HG02678 (cell line): ENCODE data around the gene CCDC158.
"Not testable (repeated sequence)": the region's sequence is repeated elsewhere in the genome, so short reads cannot be mapped to it uniquely, and the experiment has no call there.

Experiments used
- ATAC-seq: cut with Tn5 transposase; IDR thresholded peaks from one replicate; pipeline ENCODE4 v1.9.1; 2021; ENCODE audit warnings: mild to moderate bottlenecking, moderate library complexity; ENCODE audit not compliant: unreplicated experiment

CCDC158 gene

DNA sequence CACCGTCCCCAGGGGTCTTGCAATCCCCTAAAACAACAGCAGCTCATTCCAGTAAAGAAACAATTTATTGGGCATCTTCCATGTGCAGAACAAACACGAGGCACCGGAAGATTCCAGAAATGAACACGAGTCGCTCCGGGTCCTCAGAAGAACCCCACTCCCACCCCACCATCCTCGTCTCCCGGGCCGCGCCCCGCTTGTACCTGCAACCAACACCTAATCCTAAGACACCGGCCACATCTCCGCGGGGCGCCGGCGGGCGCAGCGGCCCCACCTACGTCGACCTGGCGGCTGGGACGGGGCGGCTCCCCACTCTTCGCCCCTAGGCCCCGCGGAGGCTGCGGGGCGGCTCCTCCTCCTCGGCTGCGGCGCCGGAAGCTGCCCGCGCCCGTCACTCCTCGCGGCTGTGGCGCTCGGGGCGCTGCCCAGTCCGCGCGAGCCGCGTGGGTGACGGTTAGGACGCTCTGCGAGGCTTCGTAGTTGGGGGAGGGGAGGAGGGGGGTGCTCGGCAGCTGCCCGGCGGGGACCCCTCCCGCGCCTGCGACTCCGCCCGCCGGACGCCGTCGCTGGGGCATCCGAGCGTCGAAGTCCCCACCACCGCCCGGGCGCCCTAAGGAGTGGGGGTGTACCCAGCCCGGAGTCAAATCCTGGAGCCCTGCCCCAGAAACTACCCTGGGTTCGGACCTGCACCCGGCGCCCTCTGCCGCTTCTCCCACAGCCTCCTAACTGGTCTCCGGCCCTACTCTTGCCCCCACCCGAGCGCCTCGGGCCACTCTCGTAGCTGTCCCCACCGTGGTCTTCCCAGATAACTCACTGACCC lies at the start of gene CCDC158:
Gene CCDC158 (minus strand): TSS at position 380 of the 820 bp plus-strand sequence. CDS start 17,934 bp downstream, outside the sequence.
- no peak for ATAC-seq

DNA sequence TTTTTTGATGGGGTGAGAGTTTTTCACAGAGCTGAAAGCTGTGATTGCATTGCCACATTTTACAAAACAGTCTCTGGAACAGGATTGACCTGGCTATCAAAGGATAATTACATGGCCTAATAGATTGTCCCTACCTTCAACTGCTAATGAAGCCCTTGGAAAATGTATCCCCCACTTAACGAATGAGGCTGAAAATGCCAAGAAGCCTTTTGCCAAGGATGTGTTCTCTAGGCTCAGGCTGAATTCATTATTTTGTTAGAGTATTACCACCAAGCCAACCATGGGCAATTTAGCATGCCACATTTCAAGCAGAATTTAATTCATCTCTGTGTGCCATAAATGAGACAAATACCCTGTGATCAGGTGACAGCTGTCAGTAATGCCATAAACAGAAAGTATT lies 49.6 kb upstream of the CCDC158 start:
- ATAC-seq: no peak

DNA sequence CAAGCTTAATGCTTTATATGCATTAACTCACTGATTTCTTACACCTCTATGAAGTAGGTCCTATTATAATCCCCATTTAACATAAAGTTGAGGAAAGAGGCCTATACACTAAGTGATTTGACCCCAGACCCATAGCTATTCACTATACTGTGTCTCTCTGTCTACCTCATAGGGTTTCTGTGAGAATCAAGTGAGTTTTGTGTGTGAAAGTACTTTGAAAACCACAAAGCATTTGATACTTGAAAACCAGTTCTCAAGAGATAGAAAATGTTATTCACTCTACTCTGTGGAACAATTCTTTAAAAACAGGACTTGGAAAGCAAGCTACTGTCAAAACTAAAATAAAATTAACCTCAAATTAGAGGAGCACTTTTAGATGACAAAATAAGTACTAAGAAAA lies 49.1 kb upstream of the CCDC158 start:
- ATAC-seq: no peak

DNA sequence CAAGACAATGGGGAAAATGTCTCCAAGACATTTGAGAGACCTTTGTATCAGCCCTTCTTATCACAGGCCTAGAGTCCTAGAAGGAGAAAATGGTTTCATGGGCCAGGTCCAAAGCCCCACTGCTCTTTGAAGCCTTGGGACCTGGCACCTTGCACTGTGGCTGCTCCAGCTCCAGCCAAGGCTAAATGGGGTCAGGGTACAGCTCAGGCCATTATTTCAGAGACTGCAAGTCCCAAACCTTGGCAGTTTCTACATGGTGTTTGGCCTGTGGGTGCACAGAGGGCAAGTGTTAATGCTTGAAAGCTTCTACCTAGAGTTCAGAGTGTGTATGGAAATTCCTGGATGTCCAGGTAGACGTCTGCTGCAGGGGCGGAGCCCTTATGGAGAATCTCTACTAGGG lies 42.6 kb upstream of the CCDC158 start:
- no peak for ATAC-seq

DNA sequence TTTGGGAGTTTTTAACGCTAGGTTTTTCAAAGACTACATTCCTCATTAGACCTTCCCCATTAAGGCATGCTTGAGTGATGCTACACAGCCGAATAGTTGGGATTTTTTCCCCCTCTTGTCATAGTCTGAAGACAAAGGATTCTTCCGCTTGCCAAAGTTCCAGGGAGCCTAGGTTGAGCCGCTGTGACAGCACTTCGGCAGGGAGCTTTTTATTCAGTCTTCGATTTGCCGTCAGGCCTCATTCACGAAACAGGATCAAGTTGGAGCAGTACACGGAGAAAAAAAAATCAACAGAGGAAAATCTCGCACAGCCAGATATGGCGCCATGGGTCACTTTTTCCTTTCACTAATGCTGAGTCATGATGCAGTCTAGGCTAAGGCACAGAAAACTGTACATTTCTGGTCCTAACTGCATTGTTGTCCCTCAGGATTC lies 38.4 kb upstream of the CCDC158 start:
- no peak for ATAC-seq

DNA sequence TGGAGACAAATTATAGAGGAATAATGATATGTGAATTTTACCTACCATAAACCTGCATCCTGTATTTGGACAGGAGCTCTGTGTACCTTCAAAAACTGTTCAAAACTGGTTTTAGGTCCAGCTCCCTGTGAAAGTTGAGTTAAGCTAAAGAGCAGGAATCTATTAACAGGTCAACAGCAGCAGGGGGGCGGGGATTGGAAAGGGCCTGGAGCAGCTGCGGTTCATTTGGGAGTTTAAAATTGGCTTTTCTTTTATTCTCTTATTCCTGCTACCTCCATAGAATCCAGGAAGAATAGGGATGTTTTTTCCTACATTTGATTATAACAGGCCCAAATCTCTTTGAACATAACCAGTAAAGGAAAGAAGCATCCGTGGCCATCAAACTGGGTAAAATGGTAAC lies 37.9 kb upstream of the CCDC158 start:
- ATAC-seq: no peak

DNA sequence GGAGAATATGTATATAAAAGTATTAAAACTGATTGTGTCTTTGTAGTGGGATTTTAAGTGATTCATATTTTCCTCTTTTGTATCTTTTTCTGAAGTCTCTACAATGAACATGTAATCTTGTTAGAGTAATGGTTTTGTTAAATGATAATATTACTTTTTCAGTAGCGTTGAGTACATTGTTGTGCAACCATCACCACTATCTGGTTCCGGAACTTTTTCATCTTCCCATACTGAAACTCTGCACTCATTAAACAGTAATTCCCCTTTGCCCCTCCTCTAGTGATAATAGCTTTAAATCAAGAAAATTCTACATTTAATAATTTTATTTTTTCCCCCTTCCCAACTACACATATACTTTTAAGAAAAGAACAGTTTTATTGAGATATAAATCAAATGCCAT lies 37.4 kb upstream of the CCDC158 start:
- no peak for ATAC-seq

DNA sequence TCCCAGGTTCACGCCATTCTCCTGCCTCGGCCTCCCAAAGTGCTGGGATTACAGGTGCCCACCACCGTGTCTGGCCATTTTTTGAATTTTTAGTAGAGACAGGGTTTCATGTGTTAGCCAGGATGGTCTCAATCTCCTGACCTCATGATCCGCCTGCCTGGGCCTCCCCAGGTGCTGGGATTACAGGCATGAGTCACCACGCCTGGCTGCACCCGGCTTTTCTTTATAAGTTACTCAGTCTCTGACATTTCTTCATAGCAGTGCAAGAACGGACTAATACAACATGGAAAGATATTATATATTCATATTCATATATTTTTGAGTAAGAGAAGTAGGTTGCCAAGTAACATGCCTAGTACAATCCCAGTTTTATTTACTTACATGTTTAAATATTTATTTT lies 36.9 kb upstream of the CCDC158 start:
- ATAC-seq: no peak

DNA sequence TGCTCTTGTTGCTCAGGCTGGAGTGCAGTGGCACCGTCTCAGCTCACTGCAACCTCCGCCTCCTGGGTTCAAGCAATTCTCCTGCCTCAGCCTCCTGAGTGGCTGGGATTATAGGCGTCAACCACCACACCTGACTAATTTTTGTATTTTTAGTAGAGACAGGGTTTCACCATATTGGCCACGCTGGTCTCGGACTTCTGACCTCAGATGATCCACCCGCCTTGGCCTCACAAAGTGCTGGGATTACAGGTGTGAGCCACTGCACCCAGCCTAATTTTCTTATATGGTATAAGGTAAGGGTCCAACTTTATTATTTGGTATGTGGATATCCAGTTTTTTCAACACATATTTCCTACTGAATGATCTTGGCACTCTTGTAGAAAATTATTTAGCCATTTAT lies 33.1 kb upstream of the CCDC158 start:
- not testable (repeated sequence) for ATAC-seq

DNA sequence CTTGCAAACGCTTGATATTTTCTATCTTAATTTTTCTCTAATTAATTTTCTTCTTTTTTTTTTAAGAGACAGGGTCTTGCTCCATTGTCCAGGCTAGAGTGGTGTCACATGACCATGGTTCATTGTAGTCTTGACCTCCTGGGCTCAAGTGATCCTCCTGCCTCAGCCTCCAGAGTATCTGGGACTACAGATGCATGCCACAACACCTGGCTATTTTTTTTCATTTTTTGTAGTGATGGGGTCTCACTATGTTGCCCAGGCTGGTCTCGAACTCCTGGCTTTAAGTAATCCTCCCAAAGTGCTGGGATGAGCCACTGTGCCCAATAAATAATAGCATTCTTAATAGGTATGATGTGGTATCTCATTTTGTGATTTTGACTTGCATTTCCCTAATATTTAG lies 32.3 kb upstream of the CCDC158 start:
- ATAC-seq: no peak

DNA sequence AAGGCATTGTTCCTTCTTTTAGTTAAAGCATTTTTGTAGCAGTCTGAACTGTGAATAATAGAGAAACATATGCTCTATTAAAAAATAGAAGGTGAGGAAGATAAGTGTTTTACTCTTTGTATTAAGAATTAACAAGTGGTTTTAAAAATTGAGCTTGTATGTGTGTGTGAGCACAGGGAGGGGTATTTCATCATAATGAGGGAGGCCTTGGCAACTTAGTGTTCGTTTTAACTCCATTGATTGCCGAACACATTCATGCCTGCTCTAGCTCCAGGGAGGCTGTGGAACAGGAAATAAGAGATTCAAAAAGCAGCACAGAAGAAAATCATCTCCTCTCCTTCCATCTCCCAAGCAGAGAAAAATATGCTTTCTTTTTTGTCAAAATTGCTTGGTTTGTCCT lies 28.9 kb upstream of the CCDC158 start:
- no peak for ATAC-seq

DNA sequence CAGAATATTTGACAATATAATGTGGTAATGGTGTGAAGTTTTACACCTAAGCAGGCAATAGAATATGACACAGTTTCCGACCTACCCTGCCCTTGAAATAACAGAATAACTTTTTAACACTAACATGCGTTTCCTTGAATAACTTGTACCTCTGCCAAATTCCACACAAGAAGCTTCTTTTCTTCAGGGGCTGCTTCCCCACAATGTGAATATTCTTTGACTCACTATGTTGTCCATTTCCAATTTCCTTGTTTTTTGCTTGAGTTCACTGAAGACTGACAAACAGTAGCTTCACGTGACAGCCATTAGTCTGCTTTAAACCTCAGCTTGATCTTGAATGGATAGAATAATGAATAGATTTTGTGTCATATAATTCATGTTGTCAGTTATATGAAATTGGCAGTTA lies 28.4 kb upstream of the CCDC158 start:
- ATAC-seq: no peak

DNA sequence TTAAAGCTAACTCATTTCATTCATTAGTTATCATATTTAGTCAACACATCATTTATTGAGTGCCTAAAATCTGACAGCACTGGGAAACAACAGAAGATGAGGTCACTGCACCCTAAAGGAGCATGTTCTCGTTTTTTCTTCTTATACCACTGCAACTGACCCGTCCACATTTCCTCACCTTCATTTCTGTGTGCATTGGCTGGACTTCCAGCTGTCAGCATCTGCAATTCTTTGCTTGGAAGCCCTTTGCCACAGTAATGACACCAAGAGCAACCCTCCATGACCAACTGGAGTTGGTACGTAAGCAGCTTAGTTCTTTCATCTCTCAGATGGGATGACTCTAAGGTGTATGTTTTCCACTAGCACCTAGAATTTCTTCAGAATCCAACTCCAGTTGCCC lies 27.3 kb upstream of the CCDC158 start:
- no peak for ATAC-seq

DNA sequence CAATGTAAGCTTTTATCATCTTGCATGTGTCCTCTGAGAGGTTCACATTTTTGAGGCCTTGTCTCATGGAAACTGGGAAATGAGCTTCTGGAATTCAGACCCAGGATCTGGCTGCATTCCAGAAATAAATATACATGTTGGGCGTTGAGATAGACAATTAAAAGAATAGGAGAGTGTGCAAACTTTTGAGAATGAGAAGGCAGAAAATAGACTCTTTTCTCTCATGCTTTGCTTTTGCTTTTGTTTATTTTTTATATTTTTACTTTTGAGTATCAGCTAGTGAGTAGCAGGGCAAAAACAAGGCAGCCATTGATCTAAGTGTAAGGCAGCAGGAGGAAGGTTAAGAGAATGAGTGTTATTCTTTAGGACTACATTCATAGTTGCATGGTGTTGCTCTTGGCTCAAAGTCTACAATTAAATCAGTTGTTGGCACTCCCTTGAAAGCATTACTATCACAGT lies 26.5 kb upstream of the CCDC158 start:
- ATAC-seq: no peak

DNA sequence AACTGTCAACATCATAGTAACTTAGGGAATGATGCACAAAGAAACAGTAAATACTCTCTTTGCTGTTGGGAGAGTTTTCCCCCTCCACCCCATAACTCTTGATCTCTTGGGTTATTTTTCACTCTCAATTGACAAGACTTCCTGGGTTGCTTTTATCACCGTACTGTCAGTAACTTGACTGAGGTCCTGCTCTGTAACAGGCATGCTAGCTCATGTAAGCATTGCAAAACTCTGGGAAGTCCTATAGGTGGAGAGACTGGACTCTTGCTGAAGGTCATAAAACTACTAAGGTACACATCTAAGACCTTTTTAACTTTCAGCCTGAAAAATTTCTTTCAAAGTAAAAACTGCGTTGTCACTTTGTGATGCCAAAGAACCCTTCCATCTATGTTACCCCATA lies 25.0 kb upstream of the CCDC158 start:
- no peak for ATAC-seq

DNA sequence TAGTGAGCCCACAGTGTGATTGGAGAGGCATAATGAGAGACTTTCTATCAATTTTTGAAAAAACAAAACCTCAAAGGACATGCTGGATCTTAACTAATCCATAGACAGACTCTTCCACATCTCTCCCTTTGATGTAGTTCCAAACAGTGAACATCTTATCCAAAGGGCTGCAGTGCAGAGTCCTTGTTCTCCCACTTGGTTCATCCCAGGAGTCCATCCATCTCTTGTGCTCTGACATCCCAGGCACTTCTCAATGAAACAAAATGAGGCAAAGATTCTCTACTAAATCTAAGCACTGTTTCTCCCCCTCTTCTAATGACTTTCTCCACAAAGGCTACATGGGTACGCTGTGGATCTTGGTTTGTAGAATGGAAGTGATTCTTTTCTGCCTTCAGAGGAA lies 22.4 kb upstream of the CCDC158 start:
- ATAC-seq: no peak

DNA sequence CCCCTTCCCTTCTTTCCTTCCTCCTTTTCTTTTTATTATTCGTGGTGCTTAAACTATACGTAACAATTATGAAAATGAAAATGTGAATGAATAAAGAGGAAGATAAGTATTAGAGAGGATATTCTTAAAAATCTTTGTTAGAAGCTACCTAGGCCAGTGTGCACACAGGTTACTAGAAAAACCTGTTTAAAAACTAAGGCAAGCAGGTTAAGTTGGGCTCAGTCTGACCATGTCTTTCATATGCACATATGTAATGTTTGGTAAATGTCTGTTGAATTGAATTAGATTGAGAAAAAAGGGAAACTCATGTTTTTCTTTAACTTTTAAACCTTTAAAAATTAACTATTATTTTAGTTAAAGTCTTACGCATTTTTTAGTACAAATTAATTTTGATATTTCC lies 21.9 kb upstream of the CCDC158 start:
- ATAC-seq: no peak

DNA sequence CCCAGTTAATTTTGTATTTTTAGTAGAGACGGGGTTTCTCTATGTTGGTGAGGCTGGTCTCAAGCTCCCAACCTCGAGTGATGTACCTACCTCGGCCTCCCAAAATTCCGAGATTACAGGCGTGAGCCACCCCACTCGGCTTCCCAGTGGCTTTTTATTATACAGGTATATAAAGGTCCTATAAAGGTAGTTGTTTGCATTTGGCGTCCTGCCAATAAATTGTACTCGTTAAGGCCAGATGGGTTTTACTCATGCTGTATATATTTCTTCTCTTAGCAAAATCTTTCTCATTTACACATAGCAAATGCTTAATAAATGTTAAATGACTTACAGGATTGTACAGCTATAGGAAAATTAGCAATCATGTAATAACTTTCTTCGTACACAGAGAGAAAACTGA lies 20.9 kb upstream of the CCDC158 start:
- ATAC-seq: no peak

DNA sequence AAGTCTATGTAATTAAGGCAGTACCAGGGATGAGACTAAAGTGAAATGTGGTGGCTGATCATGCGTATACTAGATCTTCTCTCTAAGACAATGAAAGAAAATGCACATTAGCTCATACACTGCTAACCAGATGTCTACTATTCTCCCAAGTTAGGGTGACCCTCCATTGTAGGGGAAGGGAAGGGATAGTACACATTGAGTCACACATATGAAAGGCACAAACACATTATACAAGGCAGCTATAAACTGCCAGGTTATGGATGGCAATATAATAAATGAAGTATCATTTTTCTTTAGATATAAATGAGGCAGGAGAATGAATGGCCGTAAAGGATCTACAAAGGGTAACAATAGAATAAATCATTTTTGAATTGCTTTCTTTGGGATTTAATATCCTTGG lies 18.6 kb upstream of the CCDC158 start:
- ATAC-seq: no peak

DNA sequence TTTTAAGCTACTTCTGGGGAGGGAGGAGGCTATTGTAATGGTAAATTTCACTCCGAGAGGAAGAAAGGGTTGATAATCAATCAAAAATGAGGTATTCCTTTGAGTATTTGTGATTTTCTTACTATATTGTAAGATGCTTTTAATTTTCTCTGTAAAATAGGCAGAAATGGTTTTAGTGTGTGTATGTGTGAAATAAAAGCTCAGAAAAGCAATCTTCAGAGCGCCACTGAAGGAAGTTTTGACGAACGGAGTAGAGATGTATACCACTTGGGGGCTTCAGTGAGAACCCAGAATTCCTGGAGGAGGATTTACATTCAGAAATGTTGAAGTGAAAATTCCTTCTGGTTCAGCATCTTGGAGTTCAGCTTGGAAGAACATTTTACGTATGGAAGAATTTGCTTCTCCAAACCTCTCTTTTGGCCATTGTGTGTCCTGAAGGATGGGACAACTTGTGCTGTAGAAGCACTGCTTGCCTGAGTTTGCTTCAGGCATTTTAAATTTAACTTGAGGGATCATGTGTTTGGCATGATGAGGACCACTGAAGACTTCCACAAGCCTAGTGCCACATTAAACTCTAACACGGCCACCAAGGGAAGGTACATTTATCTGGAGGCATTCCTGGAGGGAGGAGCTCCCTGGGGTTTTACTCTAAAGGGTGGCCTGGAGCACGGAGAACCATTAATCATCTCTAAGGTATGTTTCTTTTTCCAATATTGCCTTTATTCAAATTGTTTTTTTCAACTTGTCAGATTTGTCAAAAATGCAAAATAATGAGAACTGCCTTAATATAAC lies 14.8 kb upstream of the CCDC158 start:
- ATAC-seq: no peak

DNA sequence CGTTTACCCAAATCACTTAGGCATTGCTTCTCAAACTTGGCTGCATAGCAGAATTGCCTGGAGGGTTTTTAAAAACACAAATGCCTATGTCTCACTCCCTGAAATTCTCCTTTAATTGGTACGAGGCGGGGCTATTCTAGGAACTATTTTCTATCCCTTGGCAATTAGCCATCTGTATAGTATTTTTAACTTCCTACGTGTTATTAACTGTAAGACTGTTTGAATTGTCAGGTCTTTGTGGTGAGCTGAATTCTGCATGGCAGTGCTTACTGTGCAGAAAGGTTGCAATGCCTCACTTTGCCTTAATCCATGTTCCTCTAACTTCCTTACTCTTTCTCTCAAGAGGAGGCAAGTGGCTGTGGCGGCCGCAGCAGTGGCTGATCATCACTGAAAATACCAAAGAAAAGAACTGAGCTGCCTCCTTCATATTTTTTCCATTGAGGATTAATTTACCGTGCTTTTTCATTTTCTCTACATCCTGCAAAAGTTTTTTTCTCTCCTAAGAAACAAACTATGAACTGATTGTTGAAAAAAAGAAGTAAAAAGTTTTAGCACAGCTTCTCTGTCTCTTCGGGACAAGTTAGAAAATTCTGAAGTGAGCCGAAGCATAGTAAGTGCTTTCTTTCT lies 14.1 kb upstream of the CCDC158 start, which contains the start of gene SHROOM3:
Gene SHROOM3 (plus strand): TSS at position 329 of the 627 bp plus-strand sequence. CDS start 824 bp downstream, outside the sequence.
- ATAC-seq: no peak
